HUES6 (cell line): ENCODE data around the gene MLXIP.

Source experiments
- H3K27ac ChIP-seq: 2 replicates; pipeline ENCODE4 v1.7.0; 2013; ENCODE audit warnings: low read depth, mild to moderate bottlenecking, low read length, inconsistent platforms
- H3K27me3 ChIP-seq: 2 replicates; pipeline ENCODE4 v1.6.1; 2013; ENCODE audit warnings: low read length; ENCODE audit not compliant: control insufficient read depth, insufficient read depth
- H3K36me3 ChIP-seq: 2 replicates; pipeline ENCODE4 v1.6.1; 2013; ENCODE audit warnings: low read length; ENCODE audit not compliant: control insufficient read depth, insufficient read depth
- H3K4me1 ChIP-seq: 2 replicates; pipeline ENCODE4 v1.6.1; 2013; ENCODE audit warnings: low read length; ENCODE audit not compliant: control insufficient read depth, insufficient read depth
- H3K4me3 ChIP-seq: 2 replicates; pipeline ENCODE4 v1.5.1; 2013; ENCODE audit warnings: low read depth, low read length
- H3K9ac ChIP-seq: one replicate; pipeline ENCODE4 v1.6.1; 2013; ENCODE audit warnings: mild to moderate bottlenecking, low read length
- H3K9me3 ChIP-seq: 2 replicates; pipeline ENCODE4 v1.6.1; 2013; ENCODE audit warnings: low read depth, low read length; ENCODE audit not compliant: control insufficient read depth, insufficient read depth

MLXIP gene

DNA sequence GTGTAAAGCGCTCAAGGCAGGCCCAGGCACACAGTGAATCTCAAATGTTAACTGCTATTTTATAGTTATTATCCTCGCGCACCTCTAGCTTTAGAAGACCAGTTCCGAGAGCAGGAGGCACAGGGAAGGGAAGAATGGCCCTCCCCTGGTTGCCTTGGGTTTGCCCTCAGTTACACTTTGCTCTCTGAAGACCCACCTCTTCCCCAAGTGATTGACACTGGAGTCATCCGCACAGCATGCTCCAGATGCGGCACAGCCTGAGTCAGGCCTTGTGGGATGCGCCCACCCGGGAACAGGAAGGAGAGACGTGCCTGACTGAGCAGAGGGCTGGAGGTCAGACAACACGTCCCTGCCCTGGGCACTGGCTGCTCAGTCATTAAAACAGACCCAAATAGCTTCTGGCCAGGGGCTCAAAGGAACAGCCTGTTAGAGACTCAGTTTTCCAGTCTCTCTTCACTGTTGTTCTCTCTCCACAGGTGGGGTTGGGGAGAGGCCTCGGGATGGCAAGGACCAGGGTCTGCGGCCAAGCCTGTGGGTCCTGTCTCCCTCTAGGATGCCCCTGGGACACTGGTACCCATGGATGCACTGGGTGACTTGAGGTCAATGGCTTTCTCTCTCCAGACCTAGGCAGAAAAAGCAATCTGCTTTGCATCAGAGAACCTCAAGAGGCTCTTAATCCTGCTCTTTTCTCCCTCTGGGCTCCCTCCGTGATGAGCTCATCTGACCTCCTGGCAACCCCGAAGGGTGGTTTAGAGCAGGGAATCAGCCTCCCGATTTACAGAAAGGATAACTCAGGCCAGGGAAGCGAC is 13.6 kb upstream of the MLXIP start:
- Histone ChIP-seq H3K36me3 (peaks cover 19% of the 10 kb centered on the region), H3K4me1 (peaks cover 27% of the 10 kb centered on the region), H3K9ac (peak overlapping the region; percentile 61), H3K27ac (peak overlapping the region; percentile 43; the same call in 1 of the 2 replicates), H3K27me3 (no peaks in the 10 kb centered on the region), H3K4me3 (peak overlapping the region; percentile 52), H3K9me3 (no peaks in the 10 kb centered on the region)

DNA sequence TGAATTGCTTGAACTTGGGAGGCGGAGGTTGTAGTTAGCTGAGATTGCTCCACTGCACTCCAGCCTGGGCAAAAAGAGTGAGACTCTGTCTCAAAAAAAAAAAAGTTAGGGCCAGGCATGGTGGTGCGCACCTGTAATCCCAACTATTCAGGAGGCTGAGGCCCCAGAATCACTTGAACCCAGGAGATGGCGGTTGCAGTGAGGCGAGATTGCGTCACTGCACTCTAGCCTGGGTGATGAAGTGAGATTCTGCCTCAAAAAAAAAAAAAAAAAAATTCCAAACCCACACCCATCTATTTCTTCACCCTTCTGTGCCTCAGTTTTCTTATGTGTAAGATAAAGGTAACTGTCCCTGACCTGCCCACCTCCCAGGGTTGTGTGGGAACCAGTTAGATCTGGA is 11.0 kb upstream of the MLXIP start:
- H3K27ac ChIP-seq, result no peak overlapping the region
- peaks cover 31% of the 10 kb centered on the region for H3K4me1 ChIP-seq
- no peaks in the 10 kb centered on the region for H3K9me3 ChIP-seq
- H3K9ac ChIP-seq, result no peak overlapping the region
- H3K27me3 ChIP-seq, result no peaks in the 10 kb centered on the region
- H3K36me3 ChIP-seq, result peaks cover 14% of the 10 kb centered on the region
- H3K4me3 ChIP-seq, result no peak overlapping the region

DNA sequence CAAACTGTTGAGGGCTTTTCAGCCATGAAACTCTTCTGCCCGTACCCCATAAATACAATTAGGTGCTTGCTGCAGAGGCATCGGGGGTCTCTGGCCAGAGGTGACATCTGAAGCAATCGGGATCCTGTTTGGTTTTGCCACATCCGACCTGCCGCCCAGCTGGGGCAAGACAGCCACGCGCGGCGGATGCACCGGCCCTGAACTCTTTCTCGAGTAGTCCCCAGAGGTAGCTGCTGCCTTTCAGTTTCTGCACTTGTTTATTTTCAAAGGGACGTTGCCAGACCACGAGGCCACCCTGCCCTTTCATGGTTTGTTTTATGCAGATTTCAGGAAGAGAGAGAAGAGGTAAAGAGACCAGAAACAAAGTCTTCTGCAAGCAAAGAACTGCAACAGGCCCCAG is 10.6 kb upstream of the MLXIP start:
- Histone ChIP-seq H3K27ac (no peak overlapping the region), H3K9ac (no peak overlapping the region), H3K36me3 (peaks cover 14% of the 10 kb centered on the region), H3K9me3 (no peaks in the 10 kb centered on the region), H3K27me3 (no peaks in the 10 kb centered on the region), H3K4me1 (peaks cover 29% of the 10 kb centered on the region), H3K4me3 (no peak overlapping the region)

DNA sequence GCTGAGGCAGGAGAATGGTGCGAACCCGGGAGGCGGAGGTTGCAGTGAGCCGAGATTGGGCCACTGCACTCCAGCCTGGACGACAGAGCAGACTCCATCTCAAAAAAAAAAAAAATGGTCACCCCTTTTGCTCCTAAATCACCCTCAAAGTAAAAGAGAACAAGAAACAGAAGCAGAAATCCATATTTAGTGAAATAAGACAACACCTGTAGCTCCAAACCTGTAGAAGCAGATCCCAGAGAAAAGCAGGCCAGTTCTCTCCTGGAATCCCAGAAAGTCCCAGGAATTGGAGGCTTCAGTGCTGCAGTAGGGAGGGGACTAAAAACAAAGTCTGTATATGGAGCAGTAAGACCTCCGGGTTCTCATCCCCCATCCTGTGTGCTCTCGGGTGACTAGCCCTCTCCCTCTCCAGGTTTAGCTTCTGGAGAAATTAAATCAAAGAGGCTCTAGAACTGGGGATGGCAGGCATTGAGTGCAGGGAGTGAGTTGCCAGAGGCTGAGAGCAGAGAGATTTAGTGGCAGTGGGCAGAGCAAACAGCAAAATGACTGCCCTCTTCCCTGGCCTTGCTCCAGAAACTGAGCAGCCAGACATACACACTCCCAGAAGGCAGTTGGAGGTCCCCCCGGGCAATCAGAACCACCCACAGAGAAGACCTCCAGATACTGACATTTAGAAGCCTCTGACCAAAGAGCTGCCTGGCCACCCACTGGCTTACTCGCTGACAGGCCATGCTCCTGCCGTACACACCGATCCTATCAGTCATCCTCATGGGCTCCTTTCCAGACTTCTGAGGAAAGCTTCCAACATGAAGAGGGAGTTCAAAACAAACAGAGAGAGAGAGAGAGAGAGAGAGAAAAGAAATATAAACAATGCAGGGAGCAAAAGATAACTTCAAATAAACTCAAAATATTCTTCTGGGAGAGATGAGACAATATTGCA is 6.3 kb upstream of the MLXIP start:
- peaks cover 12% of the 10 kb centered on the region for H3K36me3 ChIP-seq
- no peaks in the 10 kb centered on the region for H3K27me3 ChIP-seq
- no peak overlapping the region for H3K9ac ChIP-seq
- no peaks in the 10 kb centered on the region for H3K9me3 ChIP-seq
- peaks cover 8% of the 10 kb centered on the region; the same call in 1 of the 2 replicates for H3K4me1 ChIP-seq
- H3K4me3 ChIP-seq, result no peak overlapping the region; the same call in 1 of the 2 replicates
- H3K27ac ChIP-seq, result no peak overlapping the region; the same call in 1 of the 2 replicates

DNA sequence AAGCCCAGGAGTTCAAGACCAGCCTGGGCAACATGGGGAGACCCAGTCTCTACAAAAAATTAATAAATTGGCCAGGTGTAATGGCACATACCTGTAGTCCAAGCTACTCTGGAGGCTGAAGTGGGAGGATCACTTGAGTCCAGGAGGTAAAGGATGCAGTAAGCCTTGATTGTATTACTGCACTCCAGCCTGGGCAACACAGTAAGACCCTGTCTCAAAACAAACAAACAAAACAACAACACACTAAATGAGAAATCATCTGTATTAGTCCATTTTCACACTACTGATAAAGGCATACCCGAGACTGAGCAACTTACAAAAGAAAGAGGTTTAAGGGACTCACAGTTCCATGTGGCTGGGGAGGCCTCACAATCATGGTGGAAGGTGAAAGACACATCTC is 4.7 kb upstream of the MLXIP start:
- Histone ChIP-seq H3K9ac (no peak overlapping the region), H3K9me3 (no peaks in the 10 kb centered on the region), H3K4me1 (peaks cover 8% of the 10 kb centered on the region; the same call in 1 of the 2 replicates), H3K27ac (no peak overlapping the region), H3K27me3 (no peaks in the 10 kb centered on the region), H3K4me3 (no peak overlapping the region), H3K36me3 (peaks cover 3% of the 10 kb centered on the region; the same call in 1 of the 2 replicates)

DNA sequence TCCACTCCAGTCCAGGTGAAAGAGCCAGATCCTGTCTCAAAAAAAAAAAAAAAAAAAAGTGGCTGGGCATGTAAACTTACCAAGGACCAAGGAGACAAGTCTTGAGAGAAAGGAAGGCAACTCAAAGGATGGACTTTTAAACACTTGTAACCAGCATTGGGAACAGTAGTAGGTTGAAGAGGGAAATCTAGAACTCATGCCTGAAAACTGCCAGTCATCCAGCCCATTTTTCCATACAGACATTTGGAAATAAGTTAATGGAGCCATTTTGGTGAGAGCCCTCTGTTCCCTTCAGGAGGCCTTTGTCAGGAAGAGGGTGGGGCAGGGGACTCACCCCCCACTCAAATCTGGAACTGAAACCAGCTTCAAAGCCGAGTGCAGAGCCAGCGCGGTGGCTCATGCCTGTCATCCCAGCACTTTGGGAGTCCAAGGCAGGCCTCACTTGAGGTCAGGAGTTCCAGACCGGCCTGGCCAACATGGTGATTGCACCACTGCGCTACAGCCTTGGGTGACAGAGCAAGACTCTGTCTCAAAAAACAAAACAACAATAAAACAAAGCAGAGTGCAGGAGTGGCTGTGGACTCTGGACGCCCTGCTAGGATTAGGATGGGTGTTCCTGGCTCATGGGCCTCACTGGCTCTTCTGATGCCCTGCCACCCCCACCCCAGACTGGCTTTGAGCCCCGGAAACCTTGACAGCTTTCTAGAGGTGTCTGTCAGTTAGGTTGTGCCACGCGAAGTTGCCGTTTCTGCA is 1.6 kb upstream of the MLXIP start:
- Histone ChIP-seq H3K27me3 (peaks cover 14% of the 10 kb centered on the region), H3K9ac (no peak overlapping the region), H3K9me3 (no peaks in the 10 kb centered on the region), H3K4me1 (peaks cover 33% of the 10 kb centered on the region), H3K27ac (no peak overlapping the region), H3K4me3 (no peak overlapping the region), H3K36me3 (no peaks in the 10 kb centered on the region)

DNA sequence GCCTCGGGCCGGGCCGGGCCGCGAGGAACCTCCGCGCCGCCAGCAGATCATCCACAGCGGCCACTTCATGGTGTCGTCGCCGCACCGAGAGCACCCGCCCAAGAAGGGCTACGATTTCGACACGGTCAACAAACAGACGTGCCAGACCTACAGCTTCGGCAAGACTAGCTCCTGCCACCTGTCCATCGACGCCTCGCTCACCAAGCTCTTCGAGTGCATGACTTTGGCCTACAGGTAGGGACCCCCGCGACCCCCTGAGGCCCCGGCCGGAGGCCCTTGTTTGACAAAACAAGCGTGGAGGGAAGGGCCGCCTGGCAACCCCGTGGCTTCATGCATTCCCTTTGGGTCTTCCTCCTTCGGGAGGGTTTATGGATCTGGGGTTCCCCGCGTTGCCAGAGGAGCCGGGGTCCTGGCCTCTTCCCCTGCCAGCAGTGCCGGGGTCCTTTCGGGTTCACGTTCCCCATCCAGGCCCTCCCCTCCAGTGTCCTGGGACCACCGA is 526 bp downstream of the MLXIP start:
- H3K4me1 ChIP-seq, result peaks cover 32% of the 10 kb centered on the region
- H3K36me3 ChIP-seq, result peaks cover 6% of the 10 kb centered on the region
- H3K27ac ChIP-seq, result no peak overlapping the region

DNA sequence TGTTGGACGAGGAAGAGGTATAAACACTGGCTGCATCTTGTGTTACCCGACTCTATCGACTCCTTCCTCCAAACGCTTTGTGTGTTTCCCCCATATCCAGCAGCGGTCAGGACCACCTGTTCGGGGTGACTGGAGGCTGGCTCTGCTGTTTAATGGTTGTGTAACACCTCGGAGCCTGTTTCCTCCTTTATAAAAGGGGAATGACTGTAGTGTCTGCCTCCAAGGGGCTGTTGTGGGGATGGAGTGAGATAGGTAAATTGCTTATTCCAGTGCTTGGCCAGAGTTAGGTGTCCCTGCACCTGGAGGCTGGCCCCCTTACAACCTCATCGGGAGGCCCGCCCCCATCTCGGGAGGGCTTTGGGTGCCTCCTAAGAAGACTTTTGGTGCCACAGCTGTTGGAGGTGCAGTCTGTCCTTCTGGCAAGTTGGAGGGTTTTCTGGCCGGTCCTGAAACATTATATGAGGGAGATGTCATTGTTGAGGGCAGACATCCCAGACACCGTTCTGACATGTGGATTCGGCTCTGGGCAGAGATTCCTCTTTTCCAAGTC is 1.1 kb downstream of the MLXIP start:
- H3K27me3 ChIP-seq, result peaks cover 14% of the 10 kb centered on the region
- no peaks in the 10 kb centered on the region for H3K9me3 ChIP-seq
- H3K27ac ChIP-seq, result no peak overlapping the region
- H3K4me1 ChIP-seq, result peaks cover 32% of the 10 kb centered on the region
- peak overlapping the region; percentile 73 for H3K9ac ChIP-seq
- H3K4me3 ChIP-seq, result peak overlapping the region; percentile 63
- peaks cover 8% of the 10 kb centered on the region for H3K36me3 ChIP-seq

More for the DNA sequence above, 526 bp downstream of the MLXIP start:
- H3K9me3 ChIP-seq, result no peaks in the 10 kb centered on the region
- peaks cover 14% of the 10 kb centered on the region for H3K27me3 ChIP-seq
- H3K9ac ChIP-seq, result peak overlapping the region; percentile 73
- peak overlapping the region; percentile 63 for H3K4me3 ChIP-seq

DNA sequence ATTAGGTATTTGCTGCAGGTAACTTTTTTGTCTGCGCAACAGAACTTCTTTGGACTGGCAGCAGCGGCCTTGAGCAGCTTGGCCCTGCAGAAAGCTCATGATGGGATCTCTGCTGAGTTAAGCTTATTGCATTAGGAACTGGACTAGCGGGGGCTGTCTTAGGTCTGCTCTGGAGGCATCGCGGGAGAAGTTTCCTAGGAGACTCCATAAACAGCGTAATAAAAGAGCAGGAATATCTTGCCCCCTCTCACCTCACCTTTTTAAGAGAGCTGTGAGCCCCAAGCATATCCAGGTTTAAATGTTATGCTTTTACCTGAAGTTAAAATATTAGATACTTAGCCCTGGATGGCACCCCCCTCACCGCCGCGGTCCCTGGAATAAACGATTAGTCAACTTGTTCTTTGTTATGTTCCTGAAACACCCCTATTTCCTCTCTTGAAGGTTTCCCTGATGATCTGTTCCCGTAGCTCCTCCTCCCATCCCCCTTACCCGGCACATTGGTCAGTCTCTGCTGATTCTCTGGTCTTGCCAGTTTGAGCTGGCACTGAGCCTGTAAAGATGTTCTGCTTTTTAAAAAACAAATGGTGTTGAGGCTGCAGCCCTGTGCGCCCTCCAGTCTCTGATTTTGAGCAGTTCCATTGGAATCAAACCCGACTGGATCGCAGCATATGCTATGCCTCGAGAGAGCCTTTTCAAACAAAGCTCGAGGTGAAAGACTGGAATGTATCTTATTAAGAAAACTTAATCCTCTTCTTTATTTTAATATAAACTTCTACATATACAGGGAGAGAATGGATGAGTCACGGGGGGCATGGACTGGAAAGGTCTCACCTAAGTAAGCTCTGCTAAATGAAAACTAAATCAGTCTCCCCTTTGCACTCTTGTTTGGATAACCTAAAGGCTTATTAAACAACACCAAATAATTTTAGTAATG is 1.9 kb downstream of the MLXIP start:
- Histone ChIP-seq H3K9me3 (no peaks in the 10 kb centered on the region), H3K36me3 (peaks cover 12% of the 10 kb centered on the region), H3K27ac (0 out of 2 replicates have a peak overlapping the region, but pooled peaks have one; percentile 5), H3K9ac (peak overlapping the region; percentile 73), H3K4me1 (peaks cover 32% of the 10 kb centered on the region), H3K4me3 (peak overlapping the region; percentile 63), H3K27me3 (peaks cover 14% of the 10 kb centered on the region)
